Left renal pelvis (tissue), 4 donors: ENCODE data around the gene POC1A. TPM values are rescaled to one million over a fixed set of nuclear protein-coding genes. Genes with fewer than 3 reads are reported as not detected.
"Not testable (repeated sequence)": the region's sequence is repeated elsewhere in the genome, so short reads cannot be mapped to it uniquely, and the experiment has no call there.

Source experiments
- DNase-seq, 4 donors: peaks; one replicate each; pipeline ENCODE4 v3.0.0-alpha.2; 2013; ENCODE audit warnings: low read depth in 4 of 4, low spot score in 3 of 4
- polyA plus RNA-seq, 4 donors: library from polyadenylated mRNA; unstranded; fragments of 120-200 nt; gene quantifications; one replicate each; pipeline ENCODE4 v1.2.1, GENCODE V29; 2013; ENCODE audit not compliant: insufficient read length in 4 of 4

Gene POC1A
- polyA plus RNA-seq, 4 donors, result 6.7 to 8.9 (median 7.6) TPM

DNA sequence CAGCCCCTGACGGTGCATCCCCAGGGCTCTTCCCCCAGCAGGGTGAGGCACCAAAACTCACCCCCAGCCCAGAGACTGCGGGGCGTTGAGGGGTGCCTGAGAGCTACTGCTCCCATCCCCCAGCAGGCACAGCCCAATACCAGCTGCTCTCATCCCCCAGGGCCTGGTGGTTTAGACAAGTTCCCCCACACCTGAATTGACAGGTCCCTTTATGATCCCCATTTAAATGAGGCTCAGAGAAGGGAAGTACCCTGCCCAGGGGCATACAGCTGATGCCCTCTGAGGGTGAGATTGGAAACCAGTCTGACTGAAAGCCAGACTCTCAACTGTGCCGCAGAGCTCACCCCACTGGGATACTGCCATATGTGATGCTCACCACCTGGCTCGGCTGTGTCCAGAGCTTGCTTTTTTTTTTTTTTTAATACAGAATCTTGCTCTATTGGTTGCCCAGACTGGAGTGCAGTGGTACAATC, 118.0 kb downstream of the POC1A start:
- no peak for DNase-seq

DNA sequence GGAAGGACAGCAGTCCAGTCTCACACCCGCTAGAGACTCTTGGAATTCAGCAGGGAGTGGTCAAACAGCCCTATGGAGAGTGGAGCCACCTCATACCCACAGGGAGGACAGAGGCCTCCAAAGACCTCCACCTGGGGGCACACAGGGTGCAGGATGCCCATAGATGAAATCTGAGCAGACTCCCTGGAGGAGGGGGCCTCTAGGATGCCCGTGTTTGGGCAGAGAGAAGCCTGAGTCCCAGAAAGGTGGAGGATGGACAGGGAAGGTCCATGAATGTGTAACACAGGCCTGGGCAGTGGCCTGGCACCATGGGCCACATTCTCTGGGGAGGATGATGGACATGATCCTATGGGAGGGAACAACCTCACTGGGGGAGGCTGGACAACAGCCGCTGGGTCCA, 119.6 kb downstream of the POC1A start:
- DNase-seq, result no peak

DNA sequence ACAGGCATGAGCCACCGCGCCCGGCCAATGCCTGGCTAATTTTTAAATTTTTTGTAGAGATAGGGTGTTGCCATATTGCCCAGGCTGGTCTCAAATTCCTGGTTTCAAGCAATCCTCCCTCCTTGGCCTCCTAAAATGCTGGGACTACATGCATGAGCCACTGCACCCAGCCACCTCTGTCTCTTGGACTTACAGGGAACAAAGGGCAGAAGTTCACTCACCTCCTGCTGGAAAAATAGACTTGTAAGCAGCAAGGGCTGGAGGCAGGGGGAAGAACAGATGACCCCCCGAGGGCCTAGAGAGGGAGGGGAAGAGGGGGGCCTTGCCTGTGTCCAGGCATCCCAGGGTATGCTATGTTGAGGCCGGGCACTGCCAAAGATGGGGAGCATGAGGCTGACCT, 120.0 kb downstream of the POC1A start:
- no peak for DNase-seq

DNA sequence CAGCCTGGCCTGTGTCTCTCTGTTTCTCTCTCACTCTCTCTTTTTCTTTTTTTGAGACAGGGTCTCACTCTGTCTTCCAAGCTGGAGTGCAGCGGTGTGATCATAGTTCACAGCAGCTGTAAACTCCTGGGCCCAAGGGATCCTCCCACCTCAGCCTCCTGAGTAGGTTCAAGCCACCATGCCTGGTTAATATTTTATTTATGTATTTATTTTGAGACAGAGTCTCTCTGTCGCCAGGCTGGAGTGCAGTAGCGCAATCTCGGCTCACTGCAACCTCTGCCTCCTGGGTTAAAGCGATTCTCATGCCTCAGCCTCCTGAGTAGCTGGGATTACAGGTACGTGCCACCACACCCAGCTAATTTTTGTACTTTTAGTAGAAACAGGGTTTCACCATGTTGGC, 120.5 kb downstream of the POC1A start:
- not testable (repeated sequence) for DNase-seq

DNA sequence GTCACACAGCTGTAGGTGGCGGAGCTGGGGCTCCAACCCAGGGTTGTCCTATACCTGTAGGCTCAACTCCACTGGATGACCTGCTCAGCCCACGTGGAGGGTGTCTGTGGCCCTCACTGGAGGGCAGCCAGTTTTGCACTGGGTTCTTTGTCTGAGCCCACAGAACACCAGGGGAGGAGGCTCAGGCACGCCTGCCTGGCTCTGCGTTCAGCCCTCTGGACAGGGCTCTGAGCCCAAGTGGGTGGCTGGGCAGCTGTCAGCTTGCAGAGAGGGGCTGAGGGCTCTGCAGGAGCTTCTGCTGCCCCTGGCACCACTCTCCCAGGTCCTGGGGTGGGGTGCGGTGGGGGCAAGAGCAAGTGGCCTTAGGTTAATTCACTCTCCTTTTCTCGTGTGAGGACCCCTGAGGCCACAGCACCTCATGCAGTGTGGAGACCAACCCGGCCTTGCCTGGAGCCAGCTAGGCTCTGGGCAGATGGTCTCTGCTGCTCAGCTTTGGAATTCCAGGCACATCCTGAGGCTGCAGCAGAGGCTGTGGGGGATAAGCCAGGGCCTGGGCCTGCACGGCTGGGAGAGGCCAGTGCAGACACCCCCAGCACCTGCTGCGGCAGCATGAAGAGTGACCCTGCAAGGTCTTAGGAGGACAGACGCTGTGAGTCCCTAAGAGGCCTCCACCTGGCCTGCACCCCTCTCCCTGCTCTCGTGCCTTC, 121.4 kb downstream of the POC1A start:
- DNase-seq, result no peak

DNA sequence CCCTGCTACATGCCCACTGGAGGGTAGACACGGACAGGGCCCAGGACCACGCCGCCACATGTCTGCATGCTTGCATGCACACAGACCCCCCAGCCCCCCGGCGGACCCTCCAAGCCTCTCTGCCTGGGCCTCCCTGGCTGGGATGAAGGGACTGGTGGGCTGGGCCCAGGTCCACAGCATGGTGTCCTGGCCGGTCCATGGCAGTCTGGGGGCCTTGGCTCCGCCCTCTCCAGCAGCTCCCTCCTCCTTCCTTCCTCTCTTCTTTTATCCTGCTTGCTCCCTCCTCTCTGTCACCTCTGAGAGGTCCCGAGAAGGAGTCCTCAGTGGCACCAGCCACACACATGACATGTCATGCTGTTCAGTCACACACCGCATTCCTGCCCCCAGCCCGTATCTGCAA, 122.3 kb downstream of the POC1A start:
- DNase-seq, result no peak

DNA sequence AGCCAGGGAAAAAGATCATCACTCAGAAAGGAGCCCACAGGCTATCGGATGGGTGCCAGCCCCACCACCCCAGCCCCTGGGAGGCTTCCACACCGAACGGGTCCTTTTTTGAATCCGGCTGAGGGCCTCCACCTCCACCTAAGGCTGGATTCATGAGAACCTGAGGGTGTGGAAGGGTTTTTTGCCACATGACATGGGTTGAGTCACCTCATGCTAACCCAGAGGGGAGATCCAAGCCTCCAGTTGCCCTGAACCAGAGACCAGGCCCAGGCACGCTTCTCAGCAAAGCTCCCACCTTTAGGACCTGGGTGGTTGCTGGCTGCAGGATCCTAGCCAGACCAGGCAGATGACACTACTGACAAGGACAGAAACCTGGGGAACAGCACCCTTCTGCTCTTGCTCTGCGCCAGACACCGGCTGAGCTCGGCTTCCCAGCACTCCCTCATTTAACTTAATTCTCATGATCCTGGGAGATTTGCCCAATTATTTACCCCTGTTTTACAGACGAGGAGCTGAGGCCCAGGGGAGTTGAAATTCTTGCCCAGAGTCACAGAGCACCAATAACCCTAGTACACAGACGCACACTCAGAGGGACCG, 123.4 kb downstream of the POC1A start:
- no peak for DNase-seq

DNA sequence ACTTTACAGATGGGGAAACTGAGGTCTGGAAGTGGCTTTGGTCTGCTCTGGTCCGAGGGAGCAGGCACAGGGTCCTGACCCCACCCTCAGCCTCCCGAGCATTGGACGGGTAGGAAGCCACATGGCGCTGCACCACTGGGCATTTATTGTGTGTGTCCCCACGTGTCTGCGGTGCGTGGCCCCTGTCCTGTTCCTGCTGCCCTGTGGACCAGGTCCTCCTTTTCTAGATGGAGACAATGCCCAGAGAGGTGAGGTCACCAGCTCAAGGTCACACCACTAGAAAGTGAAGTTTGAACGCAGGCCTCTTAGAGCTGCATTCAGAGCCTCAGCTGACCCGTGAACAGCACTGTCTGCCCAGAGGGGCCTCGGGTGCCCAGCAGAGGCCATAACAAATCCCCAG, 124.7 kb downstream of the POC1A start:
- DNase-seq, result no peak

DNA sequence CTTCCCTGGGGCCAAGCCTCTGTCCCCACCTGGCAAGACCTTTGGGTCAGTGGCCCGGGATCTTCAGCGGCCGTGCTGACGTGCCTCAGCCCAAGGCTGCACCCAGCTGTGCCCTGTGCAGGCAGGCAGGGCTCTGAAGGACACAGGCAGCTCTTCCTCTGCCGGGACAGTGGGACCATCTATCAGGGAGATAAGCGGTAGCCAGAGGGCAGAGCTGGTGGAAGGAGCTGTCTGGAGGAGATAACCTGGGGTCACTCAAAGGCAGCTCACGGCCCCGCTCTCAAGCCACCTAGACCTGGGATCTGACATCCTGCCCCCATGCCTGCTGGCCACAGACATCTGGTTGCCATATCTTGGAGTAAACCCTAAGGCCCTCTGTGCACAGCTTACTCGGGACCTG, 125.2 kb downstream of the POC1A start:
- no peak for DNase-seq

DNA sequence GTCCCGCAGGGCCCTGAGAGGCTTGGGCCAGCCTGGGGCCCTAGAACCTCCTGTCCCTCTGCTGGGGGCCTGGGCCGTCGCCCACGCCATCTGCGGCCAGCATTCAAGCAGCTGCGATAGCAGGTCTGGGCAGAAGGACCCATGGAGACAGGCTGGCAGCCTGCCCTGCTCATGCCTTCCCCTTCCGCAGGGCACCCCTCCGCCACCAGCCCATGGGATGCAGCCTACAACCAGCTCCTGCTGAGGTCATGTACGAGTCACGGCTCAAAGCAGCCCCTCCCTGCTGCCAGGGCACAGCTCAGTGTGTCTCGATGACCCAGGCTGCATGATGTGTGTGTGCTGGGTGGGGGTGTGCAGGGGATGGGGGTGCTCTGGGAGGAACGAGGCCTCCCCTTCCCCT, 125.7 kb downstream of the POC1A start:
- DNase-seq, result no peak

DNA sequence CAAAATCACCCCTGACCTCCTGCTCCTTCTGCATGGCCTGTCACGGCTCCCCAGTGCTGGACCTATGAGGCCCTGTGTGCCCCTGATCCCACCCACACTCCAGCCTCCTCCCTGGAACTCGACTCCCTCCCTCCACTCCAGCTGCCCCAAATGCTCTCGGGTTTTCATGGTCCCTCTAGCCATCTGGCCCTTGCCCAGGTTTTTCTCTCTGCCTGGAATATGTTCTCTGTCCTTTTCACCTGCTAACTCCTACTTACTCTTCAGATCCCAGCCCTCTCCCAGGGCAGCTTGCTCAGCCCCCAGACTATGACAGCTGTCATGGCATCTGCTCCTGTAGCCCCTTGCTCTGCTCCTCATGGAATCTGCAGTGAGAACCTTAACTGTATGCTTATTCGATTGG, 128.2 kb downstream of the POC1A start:
- DNase-seq, result no peak

DNA sequence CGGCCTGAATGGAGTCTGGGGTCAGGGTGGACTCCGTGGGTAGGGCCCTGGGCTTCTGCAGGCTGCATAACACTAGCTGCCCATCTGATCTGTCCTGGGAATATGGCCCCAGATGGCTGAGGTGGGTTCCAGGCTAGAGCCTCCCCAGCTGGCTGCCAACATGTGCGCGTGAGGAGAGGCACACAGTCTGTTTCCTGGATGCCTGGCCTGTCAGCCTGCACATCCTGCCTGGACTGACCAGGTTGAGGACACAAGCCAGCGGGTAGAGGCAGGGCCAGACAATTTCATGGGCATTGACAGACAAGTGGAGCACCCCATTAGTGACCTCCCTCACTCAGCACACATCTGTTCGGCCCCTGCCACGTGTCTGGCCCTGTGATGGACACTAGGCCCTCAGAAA, 128.8 kb downstream of the POC1A start:
- DNase-seq, result no peak

Other genes with a start within 250 kb of the POC1A start
- 10 to 100 TPM; 12.1 to 22.6 (median 17.8) TPM for gene RRP9, start 212.5 kb downstream of the POC1A start, polyA plus RNA-seq
- 10 to 100 TPM in 3 of 4 donors, 1 to 10 TPM in 1; 9.4 to 19.2 (median 17.4) TPM for gene PARP3, start 212.1 kb downstream of the POC1A start, polyA plus RNA-seq
- under 1 TPM; 0.32 to 0.59 (median 0.53) TPM for gene GPR62, start 199.0 kb downstream of the POC1A start, polyA plus RNA-seq
- gene PCBP4, start 187.0 kb downstream of the POC1A start, polyA plus RNA-seq, result 10 to 100 TPM; 49.4 to 80.4 (median 54.2) TPM
- 10 to 100 TPM; 43.5 to 91.3 (median 73.8) TPM for gene ABHD14B, start 180.4 kb downstream of the POC1A start, polyA plus RNA-seq
- 10 to 100 TPM; 20.2 to 30.4 (median 25.9) TPM for gene ABHD14A, start 179.4 kb downstream of the POC1A start, polyA plus RNA-seq
- gene ACY1, start 170.9 kb downstream of the POC1A start, polyA plus RNA-seq, result 100 to 1,000 TPM in 1 of 4 donors, 10 to 100 TPM in 3; 23.9 to 132 (median 83.9) TPM
- 1,000 to 10,000 TPM; 1,419 to 1,780 (median 1,590) TPM for gene RPL29, start 158.5 kb downstream of the POC1A start, polyA plus RNA-seq
- gene DUSP7, start 97.9 kb downstream of the POC1A start, polyA plus RNA-seq, result 10 to 100 TPM; 14.3 to 20.1 (median 17.8) TPM
- gene ALAS1, start 43.7 kb upstream of the POC1A start, polyA plus RNA-seq, result 10 to 100 TPM; 28.8 to 50.7 (median 47.9) TPM
- under 1 TPM; 0.09 to 0.26 (median 0.19) TPM for gene TLR9, start 71.2 kb upstream of the POC1A start, polyA plus RNA-seq
- 10 to 100 TPM; 25.8 to 30.9 (median 27.9) TPM for gene TWF2, start 84.7 kb upstream of the POC1A start, polyA plus RNA-seq
- gene PPM1M, start 91.3 kb upstream of the POC1A start, polyA plus RNA-seq, result 10 to 100 TPM; 18.4 to 33.8 (median 21.1) TPM
- gene WDR82, start 124.2 kb upstream of the POC1A start, polyA plus RNA-seq, result 100 to 1,000 TPM in 2 of 4 donors, 10 to 100 TPM in 2; 91.2 to 119 (median 103) TPM
- gene GLYCTK, start 133.4 kb upstream of the POC1A start, polyA plus RNA-seq, result 10 to 100 TPM; 11.3 to 40.2 (median 26.1) TPM
- gene DNAH1, start 161.9 kb upstream of the POC1A start, polyA plus RNA-seq, result 10 to 100 TPM in 1 of 4 donors, 1 to 10 TPM in 3; 5.6 to 12.7 (median 7.7) TPM